Astrocyte (in vitro differentiated cells and primary cell): ENCODE data around the gene SH3GLB2. TPM values are rescaled to one million over a fixed set of nuclear protein-coding genes. Genes with fewer than 3 reads are reported as not detected.

Experiments used
- DNase-seq: peaks from one replicate; pipeline ENCODE4 v3.0.0-alpha.2; 2010; ENCODE audit warnings: low read depth
- FAIRE-seq: peaks from 2 replicates; lab custom pipeline; 2011; peaks lifted over from hg19 to GRCh38; lab: Jason Lieb, UNC
- H2AFZ ChIP-seq: 2 replicates; pipeline ENCODE4 v1.6.0; 2012; ENCODE audit warnings: low read depth, low read length, inconsistent platforms
- H3K27ac ChIP-seq: 2 replicates; pipeline ENCODE4 v1.5.1; 2011; ENCODE audit warnings: low read depth, low read length, inconsistent platforms
- H3K27me3 ChIP-seq: 2 replicates; pipeline ENCODE4 v1.6.0; 2011; ENCODE audit warnings: low read length, inconsistent platforms; ENCODE audit not compliant: insufficient read depth
- H3K36me3 ChIP-seq: 2 replicates; pipeline ENCODE4 v1.5.1; 2011; ENCODE audit warnings: low read length, inconsistent platforms; ENCODE audit not compliant: insufficient read depth
- H3K4me1 ChIP-seq: 2 replicates; pipeline ENCODE4 v1.5.1; 2011; ENCODE audit warnings: low read length, inconsistent platforms; ENCODE audit not compliant: insufficient read depth
- H3K4me2 ChIP-seq: 2 replicates; pipeline ENCODE4 v1.6.0; 2012; ENCODE audit warnings: low read length, inconsistent platforms
- H3K4me3 ChIP-seq: 2 replicates; pipeline ENCODE4 v1.5.1; 2011; ENCODE audit warnings: low read depth, mild to moderate bottlenecking, low read length, inconsistent platforms; ENCODE audit not compliant: insufficient read depth
- H3K79me2 ChIP-seq: 2 replicates; pipeline ENCODE4 v1.6.0; 2012; ENCODE audit warnings: mild to moderate bottlenecking, low read length, inconsistent platforms; ENCODE audit not compliant: insufficient read depth
- H3K9ac ChIP-seq: 2 replicates; pipeline ENCODE4 v1.6.0; 2012; ENCODE audit warnings: mild to moderate bottlenecking, low read length, inconsistent platforms
- H3K9me3 ChIP-seq: 2 replicates; pipeline ENCODE4 v1.5.1; 2012; ENCODE audit warnings: low read depth, mild to moderate bottlenecking, low read length, inconsistent platforms; ENCODE audit not compliant: insufficient read depth
- H4K20me1 ChIP-seq: 2 replicates; pipeline ENCODE4 v1.6.0; 2012; ENCODE audit warnings: low read length, inconsistent platforms; ENCODE audit not compliant: insufficient read depth
- H3K27ac Mint-ChIP-seq: one replicate; pipeline ENCODE4 v1.8.0; 2021; ENCODE audit warnings: mild to moderate bottlenecking, mixed read lengths; ENCODE audit not compliant: unreplicated experiment
- H3K27me3 Mint-ChIP-seq: one replicate; pipeline ENCODE4 v1.8.0; 2021; ENCODE audit warnings: low read depth, mixed read lengths; ENCODE audit not compliant: unreplicated experiment
- H3K36me3 Mint-ChIP-seq: one replicate; pipeline ENCODE4 v1.8.0; 2021; ENCODE audit warnings: low read depth, mixed read lengths; ENCODE audit not compliant: unreplicated experiment
- H3K4me1 Mint-ChIP-seq: one replicate; pipeline ENCODE4 v1.8.0; 2021; ENCODE audit warnings: low read depth, mixed read lengths; ENCODE audit not compliant: unreplicated experiment
- H3K4me3 Mint-ChIP-seq: one replicate; pipeline ENCODE4 v1.8.0; 2021; ENCODE audit warnings: mild to moderate bottlenecking, moderate library complexity, mixed read lengths; ENCODE audit not compliant: unreplicated experiment
- H3K9me3 Mint-ChIP-seq: one replicate; pipeline ENCODE4 v1.8.0; 2021; ENCODE audit warnings: mild to moderate bottlenecking, mixed read lengths; ENCODE audit not compliant: unreplicated experiment
- CTCF ChIP-seq: IDR thresholded peaks from 2 replicates; pipeline ENCODE4 v1.5.1; 2011; ENCODE audit warnings: low read depth, mild to moderate bottlenecking, inconsistent platforms, low read length, moderate library complexity; ENCODE audit not compliant: insufficient read depth
- EZH2 ChIP-seq: IDR thresholded peaks from 2 replicates; pipeline ENCODE4 v1.6.1; 2012; ENCODE audit warnings: mild to moderate bottlenecking, low read length, inconsistent platforms; ENCODE audit not compliant: insufficient read depth
- total RNA-seq: library from RNA; stranded (reverse); gene quantifications from 2 replicates; pipeline ENCODE4 v1.2.1, GENCODE V29; 2021

SH3GLB2 gene
- total RNA-seq, 1 donor from 2014 or later = 38.0 TPM

- Histone ChIP-seq H3K27me3 (no peaks in the 10 kb centered on the region), H3K4me3 (no peak overlapping the region), H3K4me2 (no peak overlapping the region), H3K4me1 (no peaks in the 10 kb centered on the region), H3K36me3 (peaks cover 3% of the 10 kb centered on the region), H2AFZ (no peak overlapping the region), H3K79me2 (no peaks in the 10 kb centered on the region), H3K9me3 (no peaks in the 10 kb centered on the region), H3K27ac (no peak overlapping the region), H3K9ac (no peak overlapping the region), H4K20me1 (peaks cover 7% of the 10 kb centered on the region)
- FAIRE-seq = no peak
- Mint-ChIP-seq H3K4me3 (no peak overlapping the region), H3K27ac (no peak overlapping the region), H3K36me3 (peaks cover 3% of the 10 kb centered on the region), H3K9me3 (no peaks in the 10 kb centered on the region), H3K4me1 (peaks cover 2% of the 10 kb centered on the region), H3K27me3 (no peaks in the 10 kb centered on the region)
- TF ChIP-seq CTCF = no peak
- TF ChIP-seq EZH2 = no peak
- DNase-seq = no peak
Measured at GRCh38 chr9:129011170-129011569, 17.0 kb downstream of the SH3GLB2 start.

- Mint-ChIP-seq H3K4me3 (no peak overlapping the region), H3K27me3 (no peaks in the 10 kb centered on the region), H3K4me1 (peaks cover 2% of the 10 kb centered on the region), H3K9me3 (no peaks in the 10 kb centered on the region), H3K36me3 (peaks cover 3% of the 10 kb centered on the region), H3K27ac (no peak overlapping the region)
- no peak overlapping the region for H2AFZ ChIP-seq
- H4K20me1 ChIP-seq = peaks cover 12% of the 10 kb centered on the region
- no peaks in the 10 kb centered on the region for H3K4me1 ChIP-seq
- H3K27ac ChIP-seq = no peak overlapping the region
- no peaks in the 10 kb centered on the region for H3K79me2 ChIP-seq
- H3K36me3 ChIP-seq = peaks cover 3% of the 10 kb centered on the region
- no peaks in the 10 kb centered on the region for H3K27me3 ChIP-seq
- no peaks in the 10 kb centered on the region for H3K9me3 ChIP-seq
- DNase-seq (no peak), FAIRE-seq (no peak)
- no peak overlapping the region for H3K9ac ChIP-seq
- H3K4me3 ChIP-seq = no peak overlapping the region
- TF ChIP-seq CTCF (no peak), EZH2 (no peak)
- H3K4me2 ChIP-seq = no peak overlapping the region
Measured at GRCh38 chr9:129010267-129010975, 17.7 kb downstream of the SH3GLB2 start.

DNA sequence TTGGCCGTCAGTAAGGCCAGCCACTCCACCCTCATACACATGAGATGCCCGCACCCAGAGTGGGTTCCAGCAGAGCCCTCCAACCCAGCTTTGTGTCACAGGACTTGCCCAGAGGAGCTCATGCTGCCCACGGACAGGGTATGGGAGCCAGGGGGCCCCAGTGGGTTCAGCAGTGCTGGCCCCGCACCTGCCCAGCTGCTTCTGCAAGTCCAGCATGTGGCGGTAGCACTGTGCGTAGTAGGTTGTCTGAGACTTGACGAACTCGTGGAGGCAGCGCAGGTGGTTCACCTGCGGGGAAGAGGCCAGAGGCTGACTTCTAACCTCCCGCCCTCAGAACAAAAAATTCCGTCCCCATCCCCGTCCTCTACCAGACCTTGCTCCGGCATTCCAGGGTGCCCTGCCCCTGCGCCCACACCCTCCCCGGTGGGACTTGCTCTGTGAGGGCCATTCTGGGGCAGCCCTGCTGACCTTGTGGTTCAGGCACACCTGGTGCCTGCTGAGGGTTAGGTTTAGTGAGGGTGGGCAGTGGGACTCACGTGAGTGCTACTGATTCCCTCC is 18.5 kb downstream of the SH3GLB2 start:
- no peak overlapping the region for H3K4me3 Mint-ChIP-seq
- Histone ChIP-seq H3K79me2 (no peaks in the 10 kb centered on the region), H3K36me3 (peaks cover 5% of the 10 kb centered on the region), H2AFZ (no peak overlapping the region), H3K27ac (no peak overlapping the region), H3K4me3 (no peak overlapping the region), H3K27me3 (no peaks in the 10 kb centered on the region), H4K20me1 (peaks cover 12% of the 10 kb centered on the region), H3K4me1 (no peaks in the 10 kb centered on the region), H3K9me3 (no peaks in the 10 kb centered on the region), H3K9ac (no peak overlapping the region), H3K4me2 (no peak overlapping the region)
- no peak for FAIRE-seq
- peaks cover 2% of the 10 kb centered on the region for H3K4me1 Mint-ChIP-seq
- no peaks in the 10 kb centered on the region for H3K9me3 Mint-ChIP-seq
- H3K27ac Mint-ChIP-seq = no peak overlapping the region
- H3K27me3 Mint-ChIP-seq = no peaks in the 10 kb centered on the region
- DNase-seq = no peak
- H3K36me3 Mint-ChIP-seq = peaks cover 3% of the 10 kb centered on the region
- TF ChIP-seq EZH2 (no peak), CTCF (no peak)
